Muscle layer of colon (tissue), 2 donors: ENCODE data around the gene WT1.

Experiments used
- H3K27ac ChIP-seq: one replicate; pipeline ENCODE4 v1.7.0; 2013; ENCODE audit warnings: low read depth, mild to moderate bottlenecking, low read length, moderate library complexity
- H3K27me3 ChIP-seq, 2 donors: one replicate each; pipeline ENCODE4 v1.7.0; 2013; ENCODE audit warnings: low read length in 2 of 2, mild to moderate bottlenecking in 2 of 2; ENCODE audit not compliant: insufficient read depth in 2 of 2, control insufficient read depth in 1 of 2
- H3K36me3 ChIP-seq: one replicate; pipeline ENCODE4 v1.7.0; 2013; ENCODE audit warnings: mild to moderate bottlenecking, low read length; ENCODE audit not compliant: insufficient read depth
- H3K4me1 ChIP-seq: one replicate; pipeline ENCODE4 v1.7.0; 2013; ENCODE audit warnings: mild to moderate bottlenecking, low read length; ENCODE audit not compliant: insufficient read depth
- H3K4me3 ChIP-seq, 2 donors: one replicate each; pipeline ENCODE4 v1.7.0; 2013; ENCODE audit warnings: low read length in 2 of 2, low read depth in 1 of 2, mild to moderate bottlenecking in 1 of 2, moderate library complexity in 1 of 2
- H3K9ac ChIP-seq: one replicate; pipeline ENCODE4 v1.7.0; 2013; ENCODE audit warnings: low read length
- H3K9me3 ChIP-seq: one replicate; pipeline ENCODE4 v1.7.0; 2013; ENCODE audit warnings: mild to moderate bottlenecking, low read length
- donor health status: abdominal sarcoma.
- donor health status: Adenocarcinoma of cecum.

Gene WT1

DNA sequence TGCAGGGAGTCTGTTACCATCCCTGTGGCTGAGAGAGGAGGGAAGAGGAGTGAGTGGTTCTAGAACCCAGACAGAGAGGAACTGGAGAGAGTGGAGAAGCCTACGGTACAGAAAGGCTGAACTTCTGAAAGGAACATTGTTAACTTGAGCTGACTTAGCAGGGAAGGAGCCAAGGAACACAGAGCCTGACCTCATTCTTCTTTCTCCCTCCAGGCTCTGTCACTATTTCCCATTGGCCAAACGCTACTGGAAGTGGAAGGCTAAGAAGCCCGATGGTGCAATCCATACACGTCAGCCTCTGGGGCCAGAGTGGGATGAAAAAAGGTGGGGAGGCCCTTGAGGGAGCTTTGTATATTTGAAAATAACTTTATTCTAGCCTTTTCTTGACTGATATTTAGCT lies 16.5 kb upstream of the WT1 start:
- no peak overlapping the region for H3K27ac ChIP-seq
- no peaks in the 10 kb centered on the region for H3K9me3 ChIP-seq
- H3K4me3 ChIP-seq: no peak overlapping the region
- no peaks in the 10 kb centered on the region for H3K27me3 ChIP-seq
- H3K9ac ChIP-seq: no peak overlapping the region
- no peaks in the 10 kb centered on the region for H3K36me3 ChIP-seq
- H3K4me1 ChIP-seq: no peaks in the 10 kb centered on the region

DNA sequence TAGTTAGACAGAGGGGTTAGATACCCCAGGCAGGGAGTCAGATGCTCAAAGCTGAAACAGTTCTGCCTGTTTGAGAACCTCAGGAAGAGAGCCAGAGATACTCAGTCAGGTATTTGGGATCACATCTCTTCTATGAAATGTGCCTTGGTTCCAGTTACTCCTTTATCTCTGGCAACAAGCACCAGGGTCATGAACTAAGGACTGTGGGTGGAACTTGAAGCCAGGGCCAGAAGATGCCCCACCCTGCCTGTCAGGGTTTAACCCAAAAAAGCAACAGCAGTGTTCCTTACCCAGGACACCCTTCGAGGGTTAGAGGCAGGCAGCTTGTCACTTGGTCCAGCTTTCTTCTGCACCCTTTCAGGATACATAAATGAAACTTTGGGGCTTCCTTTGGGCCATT lies 15.0 kb upstream of the WT1 start:
- Histone ChIP-seq H3K4me1 (no peaks in the 10 kb centered on the region), H3K36me3 (no peaks in the 10 kb centered on the region), H3K4me3 (no peak overlapping the region)

DNA sequence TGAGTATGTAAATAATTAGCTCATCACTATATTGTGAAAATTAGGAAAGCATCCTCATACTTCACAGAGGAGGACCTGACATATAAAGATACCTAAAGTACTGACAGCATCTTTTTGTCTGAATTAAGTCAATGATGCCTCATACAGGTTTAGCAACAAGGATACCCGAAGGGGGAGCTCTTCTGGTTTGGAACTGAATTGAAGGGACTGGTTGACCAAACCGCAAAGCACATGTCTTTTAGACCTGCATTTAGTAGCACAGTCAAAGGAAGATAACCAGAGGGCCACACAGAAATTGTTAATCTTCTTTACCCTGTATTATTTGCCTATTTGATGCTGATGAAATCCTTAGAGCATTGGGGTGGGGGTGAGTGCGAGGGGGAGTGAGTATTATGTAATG lies 12.9 kb upstream of the WT1 start:
- Histone ChIP-seq H3K4me3 (no peak overlapping the region), H3K27ac (no peak overlapping the region), H3K9me3 (no peaks in the 10 kb centered on the region), H3K36me3 (no peaks in the 10 kb centered on the region), H3K4me1 (no peaks in the 10 kb centered on the region), H3K27me3 (no peaks in the 10 kb centered on the region), H3K9ac (no peak overlapping the region)

More for the DNA sequence above, 15.0 kb upstream of the WT1 start:
- Histone ChIP-seq H3K9ac (no peak overlapping the region), H3K9me3 (no peaks in the 10 kb centered on the region), H3K27me3 (no peaks in the 10 kb centered on the region), H3K27ac (no peak overlapping the region)

DNA sequence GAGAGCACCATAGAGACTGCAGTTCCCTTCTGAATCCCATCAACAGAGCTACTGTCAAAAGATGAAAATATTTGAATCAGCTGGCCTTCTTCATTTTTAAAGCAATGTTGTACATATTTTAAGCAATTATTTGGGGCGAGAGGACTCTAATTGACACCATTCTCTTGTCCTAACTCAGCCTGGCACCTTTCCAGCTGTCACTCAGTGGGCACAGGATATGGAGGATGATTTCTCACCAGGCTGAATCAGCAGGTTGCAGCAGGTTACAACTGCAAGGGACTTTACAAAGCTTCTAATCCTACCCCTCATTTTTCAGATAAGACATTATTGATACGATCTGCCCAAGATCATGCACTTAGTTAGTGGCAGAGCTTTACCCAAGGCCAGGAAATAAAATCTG lies 11.9 kb upstream of the WT1 start:
- no peaks in the 10 kb centered on the region for H3K36me3 ChIP-seq
- H3K27ac ChIP-seq: no peak overlapping the region
- no peaks in the 10 kb centered on the region for H3K9me3 ChIP-seq
- peaks cover 1 to 5% of the 10 kb centered on the region in 2 donors for H3K27me3 ChIP-seq
- H3K9ac ChIP-seq: no peak overlapping the region
- no peaks in the 10 kb centered on the region for H3K4me1 ChIP-seq
- no peak overlapping the region for H3K4me3 ChIP-seq

DNA sequence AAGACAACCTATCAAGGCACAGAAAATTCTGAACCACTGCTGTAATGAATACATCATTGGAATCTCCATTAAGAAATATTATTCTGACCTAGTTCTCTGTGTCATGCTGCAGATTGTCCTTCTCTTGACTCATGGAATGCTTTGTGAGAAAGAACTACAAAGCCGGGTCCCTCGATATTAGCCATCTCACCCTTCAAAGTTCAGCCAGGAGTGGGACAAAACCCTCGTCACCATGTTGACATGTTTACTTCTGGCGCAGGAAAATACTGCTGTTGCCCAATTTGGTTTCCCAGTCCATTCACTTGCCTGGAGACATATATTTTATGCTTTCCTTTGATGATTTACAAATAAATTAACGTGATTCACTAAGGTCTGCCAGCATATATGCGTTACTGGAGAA lies 10.9 kb upstream of the WT1 start:
- Histone ChIP-seq H3K36me3 (no peaks in the 10 kb centered on the region), H3K4me1 (no peaks in the 10 kb centered on the region), H3K9ac (no peak overlapping the region), H3K4me3 (no peak overlapping the region), H3K27ac (no peak overlapping the region), H3K27me3 (peaks cover 11 to 15% of the 10 kb centered on the region in 2 donors), H3K9me3 (no peaks in the 10 kb centered on the region)

DNA sequence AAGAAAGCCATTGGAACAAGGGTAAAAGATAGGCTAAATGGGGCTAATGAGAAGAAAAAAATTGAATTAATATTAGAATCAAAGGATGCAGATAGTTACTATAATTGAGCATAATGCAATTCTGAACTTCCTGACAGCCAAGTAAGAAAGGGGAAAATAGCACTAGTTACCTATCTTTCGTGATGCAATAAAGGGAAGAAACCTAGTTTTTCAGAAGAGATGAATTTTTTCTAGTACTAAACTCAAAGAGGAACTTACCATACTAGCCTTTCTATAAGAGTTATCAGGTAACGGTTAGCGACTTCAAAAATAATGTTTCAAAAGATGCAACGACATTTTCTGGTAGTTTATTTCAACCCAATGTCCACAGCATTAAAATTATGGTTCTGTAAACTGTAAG lies 8.8 kb upstream of the WT1 start:
- no peaks in the 10 kb centered on the region for H3K36me3 ChIP-seq
- H3K27me3 ChIP-seq: peaks cover 28 to 34% of the 10 kb centered on the region in 2 donors
- H3K9me3 ChIP-seq: no peaks in the 10 kb centered on the region
- H3K27ac ChIP-seq: no peak overlapping the region
- no peaks in the 10 kb centered on the region for H3K4me1 ChIP-seq
- H3K4me3 ChIP-seq: no peak overlapping the region
- no peak overlapping the region for H3K9ac ChIP-seq

DNA sequence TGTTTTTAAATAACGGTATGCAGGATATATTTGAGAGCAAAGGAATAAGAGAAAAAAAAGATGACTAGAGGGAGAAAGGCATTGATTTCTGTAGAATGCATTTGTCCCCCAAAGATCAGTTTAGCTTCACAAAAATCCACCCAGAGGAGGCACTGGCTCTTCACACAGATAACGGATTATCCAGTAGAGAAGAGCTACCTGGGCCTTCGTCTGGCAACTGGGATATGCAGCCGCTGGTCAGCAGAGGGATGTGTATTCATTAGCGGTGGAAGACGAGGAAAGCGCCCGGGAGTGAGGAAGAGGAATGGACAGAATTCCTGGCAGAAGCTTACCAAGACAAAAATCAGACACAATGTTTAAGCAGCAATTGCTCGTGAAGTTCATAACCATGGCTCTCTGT lies 5.6 kb upstream of the WT1 start:
- no peak overlapping the region for H3K4me3 ChIP-seq
- H3K4me1 ChIP-seq: no peaks in the 10 kb centered on the region
- H3K27me3 ChIP-seq: peaks cover 46 to 67% of the 10 kb centered on the region in 2 donors
- H3K36me3 ChIP-seq: no peaks in the 10 kb centered on the region
- no peak overlapping the region for H3K9ac ChIP-seq
- H3K9me3 ChIP-seq: no peaks in the 10 kb centered on the region
- H3K27ac ChIP-seq: no peak overlapping the region

DNA sequence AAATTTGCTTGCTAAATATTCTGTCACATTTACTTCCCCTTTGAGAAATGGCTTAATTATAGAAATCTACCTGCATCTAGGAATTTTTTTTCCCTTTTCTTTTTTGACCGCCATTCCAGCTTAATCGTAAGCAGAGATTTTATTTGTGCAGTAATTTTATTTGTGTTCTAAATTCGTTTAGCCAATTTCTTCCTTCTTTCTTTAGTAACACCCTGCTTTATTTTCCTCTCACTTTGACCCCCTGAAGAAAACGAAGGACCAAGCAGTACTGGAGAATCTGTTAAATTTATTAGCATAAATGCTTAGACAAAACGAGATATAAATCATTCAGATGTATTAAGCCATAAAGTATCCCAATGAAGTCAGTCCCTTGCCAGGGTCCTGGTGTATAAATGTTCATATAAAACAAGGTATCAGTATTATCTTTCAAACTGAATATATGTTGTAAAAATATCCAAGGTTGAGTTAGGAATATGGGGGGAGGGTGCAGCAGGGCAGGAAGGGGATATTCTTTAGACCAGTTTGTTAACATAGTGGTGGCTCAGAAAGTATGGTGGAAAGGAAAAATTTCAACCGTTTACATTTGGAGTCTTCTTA lies 5.1 kb upstream of the WT1 start:
- H3K9ac ChIP-seq: no peak overlapping the region
- H3K27me3 ChIP-seq: peaks cover 46 to 72% of the 10 kb centered on the region in 2 donors
- no peak overlapping the region for H3K27ac ChIP-seq
- no peak overlapping the region for H3K4me3 ChIP-seq
- H3K9me3 ChIP-seq: no peaks in the 10 kb centered on the region
- no peaks in the 10 kb centered on the region for H3K36me3 ChIP-seq
- H3K4me1 ChIP-seq: no peaks in the 10 kb centered on the region

DNA sequence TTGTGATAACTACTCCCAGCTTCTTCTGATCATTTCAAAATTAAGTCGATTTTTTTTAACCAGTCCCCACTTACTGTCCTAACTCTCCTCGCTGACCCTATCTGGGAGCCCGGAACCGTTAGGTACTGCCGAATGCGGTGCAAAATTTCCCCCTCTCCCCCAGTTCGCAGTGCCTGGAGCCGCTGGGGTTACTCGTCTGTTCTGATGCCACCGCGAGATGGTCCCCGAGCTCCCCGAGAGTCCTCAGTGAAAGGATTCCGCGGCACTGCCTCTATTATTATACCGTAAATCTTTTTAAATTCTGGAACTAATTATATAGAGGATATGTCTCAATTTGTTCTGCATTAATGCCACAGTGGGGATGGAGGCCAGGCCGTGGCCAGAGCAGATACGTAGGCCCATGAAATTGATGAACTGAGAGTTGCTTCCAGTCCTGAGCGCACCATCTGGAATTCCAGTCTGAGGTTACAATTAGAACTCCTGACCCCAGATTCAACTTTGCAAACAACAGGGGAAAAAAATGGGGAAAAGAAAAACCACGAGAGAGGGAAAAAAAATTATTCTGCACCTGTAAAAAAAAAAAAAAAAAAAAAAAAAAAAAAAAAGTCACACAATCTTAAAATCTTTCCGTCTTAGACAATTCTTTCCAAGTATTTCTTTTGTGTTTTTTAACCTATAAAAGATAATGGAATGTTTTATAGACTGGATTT lies 4.3 kb upstream of the WT1 start:
- Histone ChIP-seq H3K4me3 (no peak overlapping the region), H3K9me3 (no peaks in the 10 kb centered on the region), H3K27ac (no peak overlapping the region), H3K27me3 (peaks cover 46 to 76% of the 10 kb centered on the region in 2 donors), H3K36me3 (no peaks in the 10 kb centered on the region), H3K9ac (no peak overlapping the region), H3K4me1 (no peaks in the 10 kb centered on the region)

DNA sequence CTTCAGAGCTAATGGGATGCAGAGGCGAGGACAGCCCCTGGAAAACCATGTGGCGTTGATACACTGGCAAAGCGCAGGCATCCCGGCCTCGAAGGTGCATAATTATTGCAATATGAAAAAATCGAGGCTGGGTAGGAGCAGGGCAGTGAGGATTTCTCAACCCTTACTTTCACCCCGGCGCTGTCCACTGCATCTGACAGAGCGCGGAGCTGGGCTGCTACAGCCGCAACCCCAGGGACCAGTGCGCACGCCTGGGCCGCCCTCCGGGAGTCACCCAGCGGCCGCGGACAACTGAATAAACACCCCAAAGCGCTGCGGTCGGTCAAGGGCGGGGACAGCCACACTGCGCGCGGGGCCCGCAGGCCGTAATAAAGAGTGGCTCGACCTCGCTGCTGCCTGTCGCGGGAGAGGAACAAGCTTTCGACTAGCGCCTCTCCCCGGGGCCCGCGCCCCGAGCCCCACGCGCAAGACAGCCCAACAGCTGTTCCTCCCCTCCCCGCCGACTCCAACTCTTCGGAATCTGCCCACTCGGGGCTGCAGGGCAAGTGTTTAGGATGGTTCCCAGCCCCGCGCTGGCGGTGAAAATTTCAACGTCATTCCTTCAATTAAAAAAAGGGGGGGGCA lies 3.6 kb upstream of the WT1 start:
- H3K36me3 ChIP-seq: no peaks in the 10 kb centered on the region
- no peaks in the 10 kb centered on the region for H3K9me3 ChIP-seq
- no peak overlapping the region for H3K9ac ChIP-seq
- no peaks in the 10 kb centered on the region for H3K4me1 ChIP-seq
- no peak overlapping the region for H3K4me3 ChIP-seq
- no peak overlapping the region for H3K27ac ChIP-seq
- H3K27me3 ChIP-seq: peaks cover 52 to 83% of the 10 kb centered on the region in 2 donors

DNA sequence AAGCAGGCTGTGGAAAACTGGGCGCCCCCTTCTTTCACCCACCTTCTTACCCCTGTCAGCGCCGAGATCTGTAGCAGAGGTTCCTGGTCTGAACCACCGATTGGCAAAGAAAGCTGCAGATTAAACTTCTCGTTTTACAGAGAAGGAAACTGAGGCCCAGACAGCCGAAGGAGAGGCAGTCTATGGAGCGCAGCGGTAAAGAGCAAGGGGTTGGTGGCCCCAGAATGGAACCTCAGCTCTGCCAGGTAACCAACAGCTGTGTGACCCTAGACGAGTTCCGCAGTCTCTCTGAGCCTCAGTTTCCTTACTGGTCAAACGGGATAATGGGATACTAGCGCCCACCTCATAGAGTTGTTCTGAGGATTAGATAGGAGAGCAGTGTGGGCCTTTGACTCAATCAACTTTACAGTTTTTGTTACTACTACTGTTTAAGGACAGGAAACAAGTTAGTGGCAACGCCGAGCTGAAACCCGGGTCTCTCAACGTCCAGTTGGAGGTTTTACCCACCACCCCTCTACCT lies 3.1 kb upstream of the WT1 start:
- H3K4me3 ChIP-seq: no peak overlapping the region
- peaks cover 52 to 89% of the 10 kb centered on the region in 2 donors for H3K27me3 ChIP-seq
- H3K9ac ChIP-seq: no peak overlapping the region
- no peaks in the 10 kb centered on the region for H3K4me1 ChIP-seq
- no peaks in the 10 kb centered on the region for H3K9me3 ChIP-seq
- no peak overlapping the region for H3K27ac ChIP-seq
- no peaks in the 10 kb centered on the region for H3K36me3 ChIP-seq
